Activated CD8-positive, alpha-beta memory T cell treated with anti-CD3 and anti-CD28 coated beads, Interleukin-2, amount 50 U/mL, for 4 hours (primary cell): ENCODE results near the gene TMEM41B.
"Not testable (repeated sequence)": the region's sequence is repeated elsewhere in the genome, so short reads cannot be mapped to it uniquely, and the experiment has no call there.

ENCODE experiments used
- DNase-seq: peaks from one replicate; pipeline ENCODE4 v3.0.0-alpha.2; 2020

Gene TMEM41B

DNA sequence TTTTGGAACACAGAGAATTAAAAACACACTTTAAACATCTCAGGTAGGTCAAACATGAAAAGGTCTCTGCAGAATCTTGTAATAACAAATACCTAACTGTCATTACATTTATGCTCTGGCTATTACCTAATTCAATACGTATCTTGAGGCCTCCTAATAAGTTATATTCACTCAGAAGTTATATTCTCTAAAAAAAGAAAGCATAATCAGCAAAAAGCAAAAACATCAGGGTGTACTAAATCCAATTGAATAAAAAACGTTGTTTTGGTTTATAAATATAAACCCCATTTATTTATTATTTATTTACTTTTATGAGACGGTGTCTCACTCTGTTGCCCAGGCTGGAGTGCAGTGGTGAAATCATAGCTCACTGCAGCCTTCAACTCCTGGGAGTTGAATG, 10.2 kb downstream of the TMEM41B start:
- DNase-seq, result no peak

DNA sequence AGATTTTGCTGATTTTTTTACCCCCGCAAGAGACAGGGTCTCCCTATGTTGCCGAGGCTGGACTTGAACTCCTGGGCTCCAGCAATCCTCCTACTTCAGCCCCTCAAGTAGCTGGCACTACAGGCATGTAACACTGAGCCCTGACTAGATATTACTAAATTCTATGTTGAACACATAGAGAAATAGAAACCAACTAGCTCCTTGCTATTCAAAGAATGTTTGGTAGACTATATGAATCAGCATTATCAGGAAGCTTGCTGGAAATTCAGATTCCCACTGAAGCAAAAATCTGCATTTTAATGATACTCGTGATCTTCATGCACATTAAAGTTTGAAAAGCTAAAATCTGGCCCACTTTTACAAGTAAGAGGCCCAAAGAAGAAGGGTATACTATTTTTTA, 11.9 kb downstream of the TMEM41B start:
- no peak for DNase-seq

DNA sequence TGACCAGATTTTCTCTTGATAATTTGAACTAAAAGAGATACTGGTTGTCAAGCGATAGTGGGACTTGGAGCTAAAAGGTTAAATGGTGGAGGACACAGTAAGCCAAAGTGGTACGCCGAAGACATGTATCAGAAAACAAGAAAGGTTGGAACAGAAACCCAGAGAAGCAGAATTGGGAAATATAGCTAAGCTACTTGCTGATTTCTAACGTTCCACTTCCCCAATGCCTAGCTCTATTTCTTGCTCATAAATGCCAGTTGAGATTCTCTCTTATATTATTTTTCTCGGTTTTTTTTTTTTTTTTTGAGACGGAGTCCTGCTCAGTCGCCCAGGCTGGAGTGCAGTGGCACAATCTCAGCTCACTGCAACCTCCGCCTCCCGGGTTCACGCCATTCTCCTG, 12.7 kb downstream of the TMEM41B start:
- DNase-seq, result no peak

DNA sequence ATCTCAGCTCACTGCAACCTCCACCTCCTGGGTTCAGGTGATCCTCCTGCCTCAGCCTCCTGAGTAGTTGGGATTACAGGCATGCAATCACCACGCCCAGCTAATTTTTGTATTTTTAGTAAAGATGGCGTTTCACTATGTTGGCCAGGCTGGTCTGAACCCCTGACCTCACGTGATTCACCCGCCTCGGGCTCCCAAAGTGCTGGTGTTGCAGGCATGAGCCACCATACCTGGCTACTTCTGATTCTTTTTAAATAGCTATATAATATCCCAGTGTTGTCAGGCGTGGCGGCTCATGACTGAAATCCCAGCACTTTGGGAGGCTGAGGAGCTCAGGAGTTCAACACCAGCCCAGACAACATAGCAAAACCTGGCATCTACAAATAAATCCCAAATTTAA, 20.7 kb downstream of the TMEM41B start:
- no peak for DNase-seq

DNA sequence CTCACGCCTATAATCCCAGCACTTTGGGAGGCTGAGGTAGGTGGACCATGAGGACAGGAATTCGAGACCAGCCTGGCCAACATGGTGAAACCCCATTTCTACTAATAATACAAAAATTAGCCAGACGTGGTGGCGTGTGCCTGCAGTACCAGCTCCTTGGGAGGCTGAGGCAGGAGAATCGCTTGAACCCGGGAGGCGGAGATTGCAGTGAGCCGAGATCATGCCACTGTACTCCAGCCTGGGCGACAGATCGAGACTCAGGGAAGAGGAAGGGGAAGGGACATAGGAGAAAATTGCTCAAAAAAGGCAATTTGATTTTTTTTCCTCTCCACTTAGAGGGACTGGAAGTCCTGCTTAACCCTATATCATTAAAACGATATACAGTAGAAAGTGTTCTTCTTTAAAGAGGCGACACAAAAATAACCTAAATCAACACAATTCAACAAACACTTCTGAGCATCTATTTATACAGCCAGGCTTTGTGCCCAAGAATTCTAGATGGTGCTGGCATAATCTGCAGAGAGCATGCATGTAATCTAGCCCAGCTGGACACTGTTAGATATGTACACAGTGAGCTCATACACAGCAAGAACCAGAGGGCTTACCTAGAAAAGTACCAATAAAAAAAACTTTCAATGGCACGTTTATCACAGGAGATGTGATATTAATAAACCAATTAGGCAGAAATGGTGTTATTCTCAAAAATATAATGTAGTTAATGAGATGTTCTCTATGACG, 28.4 kb downstream of the TMEM41B start:
- DNase-seq, result no peak

DNA sequence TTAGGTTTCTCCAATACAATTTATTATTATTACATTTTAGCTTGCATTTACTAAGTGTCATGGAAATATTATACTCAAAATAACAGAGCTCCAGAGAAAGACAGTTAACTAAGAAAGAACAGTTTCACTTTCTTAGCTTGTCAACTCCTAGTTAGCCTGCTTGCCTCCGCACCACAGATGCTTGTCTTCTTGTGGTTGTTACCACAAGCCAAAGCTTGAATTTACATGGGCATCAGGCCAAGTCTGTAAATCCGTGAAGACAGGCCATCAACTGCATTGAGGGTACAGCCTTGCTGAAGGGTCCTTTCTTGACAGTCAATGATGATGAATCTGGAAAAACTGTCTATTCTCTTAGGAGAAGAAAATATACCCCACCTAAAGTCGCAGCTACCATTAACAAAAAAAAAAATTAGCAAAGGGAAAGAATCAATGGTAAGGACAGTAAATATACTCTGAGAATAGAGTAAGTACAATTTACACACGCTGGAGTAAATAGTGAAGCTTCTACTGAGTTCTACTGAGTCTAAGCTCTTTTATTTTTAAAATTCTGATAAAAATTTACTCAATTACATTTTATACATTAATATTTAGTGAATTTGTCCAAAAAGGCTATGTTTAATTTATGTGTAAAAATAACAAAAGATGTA, 33.6 kb downstream of the TMEM41B start:
- DNase-seq, result peak; percentile 42

DNA sequence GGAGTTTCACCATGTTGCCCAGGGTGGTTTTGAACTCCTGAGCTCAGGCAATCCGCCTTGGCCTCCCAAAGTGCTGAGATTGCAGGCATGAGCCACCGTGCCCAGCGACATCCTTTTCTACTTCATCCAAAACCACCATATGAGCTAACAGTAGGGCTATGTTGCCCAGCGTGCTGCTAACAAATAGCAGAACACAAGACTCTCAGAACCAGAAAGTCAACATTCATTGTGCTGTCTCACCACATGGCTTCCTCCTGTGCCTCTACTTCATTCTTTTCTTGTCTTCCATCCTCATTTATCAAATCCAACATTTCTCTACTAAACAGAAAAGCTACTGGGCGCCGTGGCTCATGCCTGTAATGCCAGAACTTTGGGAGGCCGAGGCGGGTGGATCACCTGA, 37.2 kb downstream of the TMEM41B start:
- no peak for DNase-seq

DNA sequence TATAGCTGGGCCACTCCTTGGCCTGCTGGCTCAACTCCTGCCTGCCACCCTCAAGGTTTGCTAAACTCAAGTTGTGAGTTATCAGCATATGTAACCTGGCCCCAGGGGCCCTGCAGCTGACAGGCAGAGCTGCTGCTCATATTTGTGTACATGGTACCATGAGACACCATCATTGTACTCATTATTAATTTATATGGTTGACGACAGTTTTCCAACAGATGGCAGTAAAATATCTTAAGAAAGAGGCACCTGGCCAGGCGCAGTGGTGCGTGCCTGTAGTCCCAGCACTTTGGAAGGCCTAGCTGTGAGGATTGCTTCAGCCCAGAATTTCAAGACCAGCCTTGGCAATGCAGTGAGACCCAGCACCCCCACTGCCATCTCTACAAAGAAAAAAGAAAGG, 37.8 kb downstream of the TMEM41B start:
- no peak for DNase-seq

DNA sequence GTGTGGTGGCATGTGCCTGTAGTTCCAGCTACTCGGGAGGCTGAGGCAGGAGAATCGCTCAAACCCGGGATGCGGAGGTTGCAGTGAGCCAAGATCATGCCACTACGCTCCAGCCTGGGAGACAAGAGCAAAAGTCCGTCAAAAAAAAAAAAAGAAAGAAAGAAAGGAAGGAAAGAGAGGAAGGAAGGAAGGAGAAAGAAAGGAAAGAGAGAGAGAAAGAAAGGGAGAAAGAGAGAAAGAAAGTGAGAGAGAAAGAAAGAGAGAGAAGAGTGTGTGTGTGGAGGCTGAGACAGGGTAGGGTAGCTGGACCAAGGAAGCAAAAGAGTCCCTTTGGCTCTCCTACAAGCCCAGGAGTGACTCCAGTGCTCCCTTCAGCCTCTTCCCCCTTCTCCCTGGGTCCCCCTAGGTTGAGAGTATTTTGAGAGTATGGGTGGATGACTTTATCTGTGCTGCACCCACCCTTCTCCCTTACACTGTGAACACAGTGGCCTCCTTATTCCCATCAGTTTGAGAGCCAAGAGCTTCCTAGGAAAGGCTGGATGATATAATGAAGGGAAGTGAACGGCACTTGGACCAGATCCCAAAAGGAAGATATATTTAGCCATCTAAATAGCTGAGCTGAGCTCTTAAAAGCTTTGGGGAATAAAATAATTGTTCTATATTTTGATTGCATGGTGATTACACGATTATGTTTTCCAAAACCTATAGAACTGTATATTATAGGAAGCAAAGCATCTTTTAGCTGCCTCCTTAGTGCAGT, 39.7 kb downstream of the TMEM41B start:
- DNase-seq, result no peak

DNA sequence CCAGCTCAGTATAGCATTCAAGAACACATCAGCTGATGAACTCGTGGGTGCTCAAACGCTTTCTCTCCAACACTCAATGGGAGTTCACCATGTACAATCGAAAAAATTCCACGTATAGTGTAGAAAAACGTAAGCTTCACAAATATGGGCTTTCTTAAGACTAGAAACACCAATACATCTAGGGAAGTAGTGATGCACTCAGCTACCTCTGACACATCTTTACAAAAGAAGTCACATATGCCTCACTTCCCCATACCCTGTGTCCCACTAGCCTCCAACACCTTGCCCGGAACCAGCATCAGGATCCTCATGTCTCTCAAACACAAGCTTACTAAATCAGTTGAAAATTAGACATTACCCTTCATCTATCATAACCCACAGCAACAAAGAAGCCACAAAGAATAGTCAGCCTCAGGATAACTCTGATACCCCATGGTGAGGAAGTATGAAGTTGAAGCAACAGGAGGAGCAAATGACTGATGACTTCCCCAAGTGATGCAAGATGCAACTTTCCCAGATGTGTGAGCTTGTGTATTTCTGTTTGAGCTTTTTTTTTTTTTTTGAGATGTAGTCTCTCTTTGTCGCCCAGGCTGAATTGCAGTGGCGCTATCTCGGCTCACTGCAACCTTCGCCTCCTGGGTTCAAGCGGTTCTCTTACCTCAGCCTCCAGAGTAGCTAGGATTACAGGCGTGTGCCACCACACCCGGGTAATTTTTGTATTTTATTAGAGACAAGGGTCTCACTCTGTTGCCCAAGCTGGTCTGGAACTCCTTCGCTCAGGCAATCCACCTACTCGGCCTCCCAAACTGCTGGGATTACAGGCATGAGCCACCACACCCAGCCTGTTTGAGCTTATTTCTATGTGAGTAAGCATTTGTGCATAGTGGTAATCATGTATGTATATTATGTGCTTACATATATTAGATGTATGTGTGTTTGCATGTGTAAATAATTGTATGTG, 40.7 kb downstream of the TMEM41B start:
- DNase-seq, result no peak

DNA sequence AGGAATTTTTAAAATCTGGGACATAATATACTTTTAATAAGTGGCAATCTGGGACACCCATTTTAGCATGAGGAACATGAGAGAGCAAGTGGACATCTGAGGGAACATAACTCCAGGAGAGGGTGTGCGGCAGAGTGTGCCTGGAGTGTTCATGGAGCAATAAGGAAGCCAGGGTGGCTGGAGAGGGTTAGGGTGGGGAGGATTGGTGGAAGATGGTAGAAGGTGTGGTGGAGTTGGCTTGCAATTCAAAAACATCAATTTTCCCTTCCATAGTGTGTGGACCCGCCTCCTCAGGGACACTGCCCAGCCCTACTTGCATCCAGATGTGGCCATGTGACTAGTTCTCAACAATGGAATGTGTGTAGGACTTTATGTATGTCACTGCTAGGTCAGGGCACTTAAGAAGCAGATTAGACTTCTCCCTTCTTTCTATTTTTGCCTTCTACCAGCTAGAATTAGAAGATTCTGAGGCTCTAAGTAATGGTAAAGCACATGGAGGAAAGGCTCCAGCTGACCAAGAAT, 44.8 kb downstream of the TMEM41B start:
- no peak for DNase-seq

DNA sequence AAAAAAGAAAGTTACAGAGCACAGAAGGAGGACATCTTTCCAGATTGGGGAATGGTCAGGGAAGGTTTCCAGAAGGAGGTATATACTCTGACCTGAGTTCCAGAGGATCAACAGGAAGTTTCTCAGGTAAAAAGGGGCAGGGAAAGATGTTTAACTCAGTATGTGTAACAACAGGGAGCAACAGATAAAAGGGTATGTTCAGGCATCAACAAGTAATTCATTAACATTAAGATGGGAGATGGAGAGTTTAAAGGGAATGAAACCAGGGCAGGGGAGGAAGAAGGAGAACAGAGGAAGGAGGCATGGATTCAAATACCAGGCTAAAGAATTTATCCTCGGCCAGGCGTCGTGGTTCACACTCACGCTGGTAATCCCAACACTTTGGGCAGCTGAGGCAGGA, 46.7 kb downstream of the TMEM41B start:
- DNase-seq, result no peak

DNA sequence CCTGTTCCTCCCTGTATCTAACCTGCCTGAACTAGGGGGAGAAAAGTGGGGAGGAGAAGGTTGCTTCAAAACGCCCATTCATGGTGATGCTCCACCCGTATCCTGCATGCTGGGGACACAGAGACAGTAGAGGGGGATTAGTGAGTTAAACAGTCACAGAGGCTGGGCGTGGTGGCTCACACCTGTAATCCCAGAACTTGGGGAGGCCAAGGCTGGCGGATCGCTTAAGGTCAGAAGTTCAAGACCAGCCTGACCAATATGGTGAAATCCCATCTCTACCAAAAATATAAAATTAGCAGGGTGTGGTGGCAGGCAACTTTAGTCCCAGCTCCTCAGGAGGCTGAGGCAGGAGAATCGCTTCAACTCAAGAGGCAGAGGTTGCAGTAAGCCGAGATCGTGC, 47.5 kb downstream of the TMEM41B start:
- DNase-seq, result no peak

DNA sequence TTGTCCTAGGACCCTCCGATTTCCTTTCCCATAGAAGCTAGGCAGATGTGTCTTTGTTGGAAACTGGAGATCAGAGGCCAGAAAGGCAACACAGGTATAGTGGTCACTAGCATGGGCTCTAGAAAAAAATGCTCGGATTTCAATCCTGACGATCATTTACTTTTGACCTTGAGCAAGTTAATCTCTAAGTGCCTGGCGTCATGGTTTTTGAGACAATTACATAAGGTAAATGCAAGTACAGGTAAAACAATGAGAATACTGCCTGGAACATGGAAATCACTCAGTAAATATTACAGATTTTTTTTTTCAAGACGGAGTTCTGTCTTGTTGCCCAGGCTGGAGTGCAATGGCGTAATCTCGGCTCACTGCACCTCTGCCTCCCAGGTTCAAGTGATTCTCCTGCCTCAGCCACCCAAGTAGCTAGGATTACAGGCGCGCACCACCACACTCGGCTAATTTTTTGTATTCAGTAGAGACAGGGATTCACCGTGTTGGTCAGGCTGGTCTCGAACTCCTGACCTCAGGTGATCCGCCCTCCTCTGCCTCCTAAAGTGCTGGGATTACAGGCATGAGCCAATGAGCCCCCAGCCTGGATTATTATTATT, 48.2 kb downstream of the TMEM41B start:
- no peak for DNase-seq

DNA sequence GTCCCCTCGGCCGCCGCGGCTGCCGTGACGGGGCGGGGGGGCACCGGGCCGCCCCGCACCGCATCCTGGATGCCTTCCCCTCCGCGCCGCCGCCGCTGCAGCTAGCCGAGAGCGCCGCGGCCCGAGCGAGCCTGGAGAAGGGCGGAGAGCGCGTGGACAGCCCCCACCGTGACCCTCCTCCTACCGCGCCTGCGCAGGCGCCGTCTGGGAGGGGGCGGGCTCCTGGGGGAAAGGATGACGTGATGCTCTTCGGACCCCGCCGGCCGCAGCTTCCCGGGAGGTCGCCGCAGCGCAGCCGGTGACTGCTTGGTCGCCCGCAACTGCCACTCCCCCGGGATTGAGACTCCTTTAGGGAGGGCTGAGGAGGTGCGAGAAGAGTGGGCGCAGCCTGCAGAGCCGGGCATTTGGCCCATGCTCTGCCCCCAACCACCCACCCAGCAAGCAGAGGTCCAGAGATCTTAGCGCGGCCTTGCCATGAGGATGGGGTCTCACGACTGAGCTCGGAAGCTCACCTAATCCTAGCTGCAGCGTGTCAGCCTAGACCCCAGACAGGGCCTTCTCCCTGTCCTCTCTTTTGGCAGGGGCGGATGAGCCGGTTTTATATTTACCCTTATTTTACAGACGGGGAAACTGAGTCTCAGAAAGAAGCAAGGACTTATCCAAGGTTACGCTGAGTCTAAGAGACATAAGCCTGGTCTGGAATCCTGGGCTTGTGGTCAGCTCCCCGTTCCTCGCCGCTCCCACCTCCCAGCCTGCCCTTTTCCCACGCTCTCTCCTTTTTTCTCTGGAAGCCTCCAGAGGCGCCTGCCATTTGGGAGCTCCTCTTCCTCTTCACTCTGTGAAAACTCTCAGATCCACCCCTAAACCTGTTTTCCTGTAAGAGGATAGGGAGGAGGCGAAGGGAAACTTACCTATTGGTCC, 48.9 kb downstream of the TMEM41B start, which contains the start of gene DENND5A:
Gene DENND5A (minus strand): TSS at position 140 of the 921 bp plus-strand sequence. CDS start 281 bp downstream, outside the sequence.
- DNase-seq, result peak; percentile 57

DNA sequence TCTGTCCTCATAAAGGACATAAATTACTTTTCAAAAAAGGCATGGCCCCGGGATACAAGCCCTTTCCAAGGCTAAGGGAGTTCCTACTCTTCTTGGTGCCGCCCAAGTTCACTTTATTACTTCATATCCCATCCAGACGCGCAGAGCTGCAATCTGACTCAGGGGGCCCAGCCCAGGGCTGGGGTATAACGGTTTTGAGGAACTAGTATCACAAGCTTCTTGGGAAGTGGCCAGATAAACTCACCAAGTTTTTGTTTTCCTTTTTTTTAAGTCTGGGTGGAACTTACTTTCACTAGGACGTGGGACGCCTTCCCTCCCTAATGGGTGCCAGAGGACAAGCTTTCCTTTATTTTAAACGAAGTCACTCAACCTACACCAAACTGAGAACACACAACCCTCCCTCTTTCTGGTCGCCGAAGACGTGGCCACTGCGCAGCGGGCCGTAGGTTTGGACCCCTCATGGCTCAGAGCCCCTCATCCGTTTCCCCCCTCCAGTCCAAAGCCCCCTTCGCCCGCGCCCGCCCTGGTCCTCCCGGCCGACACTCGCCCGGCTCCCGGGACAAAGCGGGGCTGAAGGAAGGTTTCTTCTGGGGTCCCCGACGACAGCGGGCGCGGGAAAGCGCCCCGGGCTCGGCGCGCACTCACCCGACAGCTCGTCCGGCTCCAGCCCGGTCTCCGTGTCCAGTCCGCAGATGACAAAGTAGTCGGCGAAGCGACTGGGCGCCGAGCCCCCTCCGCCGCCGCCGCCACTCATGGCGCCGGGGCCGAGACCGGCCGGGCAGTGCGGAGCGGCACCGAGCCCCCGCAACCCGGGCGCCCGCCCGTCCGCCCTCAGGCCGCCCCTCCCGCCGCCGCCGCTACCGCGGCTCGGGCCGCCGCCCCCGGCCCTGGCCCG, 49.8 kb downstream of the TMEM41B start:
- peak; percentile 25 for DNase-seq

DNA sequence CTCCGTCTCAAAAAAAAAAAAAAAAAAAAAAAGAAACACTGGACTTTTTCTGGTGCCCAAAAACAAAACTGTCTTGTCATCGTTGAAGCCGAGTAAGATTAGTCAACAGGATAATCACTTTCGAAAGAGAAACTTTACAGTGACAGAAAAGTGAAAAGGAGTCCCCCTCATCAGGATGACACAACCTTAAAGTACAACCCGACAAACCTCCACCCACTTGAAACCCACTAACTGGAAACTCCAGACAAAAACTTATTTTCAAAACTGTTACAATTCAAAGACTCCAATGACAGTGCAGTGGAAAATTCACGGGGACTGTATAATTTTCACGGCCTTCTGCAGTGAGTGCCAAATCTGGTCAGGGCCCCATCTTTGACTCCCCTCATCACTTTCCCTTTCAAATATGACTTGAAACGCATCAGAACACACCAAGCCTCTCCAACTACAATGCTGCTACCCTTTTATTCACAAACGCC, 50.5 kb downstream of the TMEM41B start:
- peak; percentile 40 for DNase-seq

DNA sequence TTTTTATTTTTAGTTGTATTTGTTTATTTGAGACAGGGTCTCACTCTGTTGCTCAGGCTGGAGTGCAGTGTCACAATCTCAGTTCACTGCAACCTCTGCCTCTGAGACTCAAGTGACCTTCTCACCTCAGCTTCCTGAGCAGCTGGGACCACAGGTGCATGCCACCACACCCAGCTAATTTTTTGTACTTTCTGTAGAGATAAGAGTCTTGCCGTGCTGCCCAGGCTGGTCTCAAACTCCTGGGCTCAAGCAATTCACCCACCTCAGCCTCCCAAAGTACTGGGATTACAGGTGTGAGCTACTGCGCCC, 53.6 kb downstream of the TMEM41B start:
- DNase-seq, result not testable (repeated sequence)

DNA sequence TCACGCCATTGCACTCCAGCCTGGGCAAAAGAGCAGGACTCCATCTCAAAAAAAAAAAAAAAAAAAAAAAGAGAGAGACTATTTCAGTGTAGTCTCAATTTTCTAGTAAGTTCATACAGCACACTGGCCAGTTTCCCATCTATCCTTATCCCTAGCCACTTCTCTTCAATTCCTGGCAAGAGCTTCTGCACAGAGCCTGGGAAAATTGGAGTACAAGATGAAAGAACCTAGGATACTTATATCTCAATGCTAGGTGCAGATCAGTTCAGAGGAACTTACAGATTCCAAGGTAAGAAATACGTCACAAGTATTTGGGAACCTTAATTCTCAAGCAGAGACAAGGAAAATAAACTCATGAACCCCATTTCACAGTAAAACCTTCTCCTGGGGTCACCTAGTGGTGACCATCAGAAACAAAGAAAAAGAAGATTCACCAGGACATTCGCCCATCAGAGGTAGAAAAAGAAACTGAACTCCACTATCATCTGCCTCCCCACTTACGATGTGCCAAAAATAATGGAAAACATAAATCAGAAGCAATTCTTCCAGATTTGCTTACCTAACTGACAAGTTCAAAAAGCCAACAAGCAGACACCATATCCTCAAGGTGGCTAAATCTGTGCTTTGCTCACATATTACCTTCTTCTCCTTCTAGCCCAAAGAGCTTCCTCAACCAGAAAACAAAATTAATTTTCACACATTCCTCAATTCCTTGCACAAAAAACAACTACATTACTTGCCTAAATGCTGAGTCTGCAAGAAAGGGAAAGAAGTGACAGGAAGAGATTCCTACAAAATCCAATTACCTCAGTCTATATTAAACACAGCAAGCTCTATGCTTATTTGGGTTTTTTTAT, 54.2 kb downstream of the TMEM41B start:
- no peak for DNase-seq
